ENCODE results near the gene HOXA7. TPM values are rescaled to one million over a fixed set of nuclear protein-coding genes. Genes with fewer than 3 reads are reported as not detected.

Gene HOXA7
- total and polyA plus RNA-seq, 10 of the 15 experiments (the other 5 are each of a cell fraction or from before 2014, with no cell fraction given): not detected

- no peak for TF ChIP-seq ATF2 (IDR thresholded peaks at IDR 0.05; ENCODE audit: low read length)
- TF ChIP-seq IKZF2 (IDR thresholded peaks at IDR 0.05): no peak
These were observed 11.1 kb downstream of the HOXA7 start (continued) for GRCh38 chr7:27145165-27145913.

GRCh38 chr7:27144781-27145164 lies 11.7 kb downstream of the HOXA7 start:
- ATAC-seq: no peak
- no peak overlapping the region for H3K4me3 ChIP-seq
- no peaks in the 10 kb centered on the region; the same call in 2 of the 3 replicates for H3K9me3 ChIP-seq (replicated peaks; ENCODE audit: control insufficient read depth, insufficient read depth, low read length)
- H3K27me3 ChIP-seq (replicated peaks in 1 of 2; ENCODE audit: control insufficient read depth in 2 of 2, insufficient read depth in 2 of 2, low read length in 1 of 2): peaks cover 8 to 18% of the 10 kb centered on the region in 2 experiments; a peak in 3 of 4 replicates
- in situ Hi-C loops (cut with MboI): no loop called here
- H3K4me1 ChIP-seq (ENCODE audit: control insufficient read depth, insufficient read depth, low read length): no peaks in the 10 kb centered on the region
- no peaks in the 10 kb centered on the region for H3K79me2 ChIP-seq (ENCODE audit: control insufficient read depth, insufficient read depth, low read length)
- FAIRE-seq: no peak
- no peak overlapping the region for H3K4me2 ChIP-seq (ENCODE audit: control insufficient read depth, insufficient read depth)
- intact Hi-C loops (cut with micrococcal nuclease; ENCODE audit: unreplicated experiment): no loop called here
- ChIA-PET CTCF (no interaction called here), POLR2A (no interaction called here), RAD21 (ENCODE audit: unreplicated experiment) (no interaction called here), SMC1A (ENCODE audit: uncharacterized antibody, unreplicated experiment) (no interaction called here)
- no peak for DNase-seq (ENCODE audit: low read depth, low spot score)
- no peaks in the 10 kb centered on the region for H4K20me1 ChIP-seq (ENCODE audit: control insufficient read depth, insufficient read depth)
- H3K9ac ChIP-seq (ENCODE audit: control insufficient read depth, insufficient read depth, low read length): no peak overlapping the region
- no TSS peak for BruUV-seq (replicated peaks)
- no peak overlapping the region for H2AFZ ChIP-seq (ENCODE audit: control insufficient read depth, low read depth, low read length)
- 81% methylated on average over 31 of the region's 31 CpGs for WGBS (ENCODE audit: insufficient coverage, insufficient replicate concordance, low lambda C conversion rate, missing lambda C conversion rate)
- no peaks in the 10 kb centered on the region for H3K36me3 ChIP-seq (ENCODE audit: control insufficient read depth in 2 of 2, insufficient read depth in 2 of 2, low read length in 1 of 2)
- H3K27ac ChIP-seq (ENCODE audit: control insufficient read depth, insufficient read depth): no peak overlapping the region
- TF ChIP-seq ZNF592 (IDR thresholded peaks at IDR 0.05) (no peak), CREB1 (IDR thresholded peaks at IDR 0.05; ENCODE audit: low read depth) (no peak), IRF5 (IDR thresholded peaks at IDR 0.05; ENCODE audit: borderline replicate concordance) (no peak), EGR1 (IDR thresholded peaks at IDR 0.05; ENCODE audit: borderline replicate concordance in 1 of 2, low read depth in 2 of 2, low read length in 2 of 2) (no peak), POU2F2 (IDR thresholded peaks at IDR 0.05; ENCODE audit: borderline replicate concordance, low read depth, low read length) (no peak), RFX5 (IDR thresholded peaks at IDR 0.05; ENCODE audit: low read depth, low read length) (no peak), ZNF622 (IDR thresholded peaks at IDR 0.05) (no peak), RBBP5 (conservative IDR thresholded peaks at IDR 0.05) (no peak), SUPT20H (IDR thresholded peaks at IDR 0.05; ENCODE audit: borderline replicate concordance, control insufficient read depth, low read depth, low read length) (no peak), KAT2A (conservative IDR thresholded peaks at IDR 0.05; ENCODE audit: control insufficient read depth, low read depth, low read length) (no peak), ETV6 (conservative IDR thresholded peaks at IDR 0.05 in 1 of 2, IDR thresholded peaks at IDR 0.05 in 1 of 2; ENCODE audit: borderline replicate concordance in 1 of 2, low read depth in 1 of 2) (no peak), MYB (IDR thresholded peaks at IDR 0.05; ENCODE audit: borderline replicate concordance, low read depth, low read length) (no peak), GATAD2B (conservative IDR thresholded peaks at IDR 0.05; ENCODE audit: low read depth) (no peak), ZNF217 (IDR thresholded peaks at IDR 0.05) (no peak), DPF2 (IDR thresholded peaks at IDR 0.05) (no peak)
